Activated T-helper 1 cell treated with anti-CD3 and anti-CD28 coated beads, Interleukin-2, amount 50 U/mL, for 16 hours (primary cell): Measurements from ENCODE around the gene RNPEPL1.
"Not testable (repeated sequence)": the region's sequence is repeated elsewhere in the genome, so short reads cannot be mapped to it uniquely, and the experiment has no call there.

Experiments used
- DNase-seq, 2 donors: peaks; one replicate each; pipeline ENCODE4 v3.0.0-alpha.2; 2020; ENCODE audit warnings: low read depth in 1 of 2, low spot score in 1 of 2

The RNPEPL1 gene, protein sequence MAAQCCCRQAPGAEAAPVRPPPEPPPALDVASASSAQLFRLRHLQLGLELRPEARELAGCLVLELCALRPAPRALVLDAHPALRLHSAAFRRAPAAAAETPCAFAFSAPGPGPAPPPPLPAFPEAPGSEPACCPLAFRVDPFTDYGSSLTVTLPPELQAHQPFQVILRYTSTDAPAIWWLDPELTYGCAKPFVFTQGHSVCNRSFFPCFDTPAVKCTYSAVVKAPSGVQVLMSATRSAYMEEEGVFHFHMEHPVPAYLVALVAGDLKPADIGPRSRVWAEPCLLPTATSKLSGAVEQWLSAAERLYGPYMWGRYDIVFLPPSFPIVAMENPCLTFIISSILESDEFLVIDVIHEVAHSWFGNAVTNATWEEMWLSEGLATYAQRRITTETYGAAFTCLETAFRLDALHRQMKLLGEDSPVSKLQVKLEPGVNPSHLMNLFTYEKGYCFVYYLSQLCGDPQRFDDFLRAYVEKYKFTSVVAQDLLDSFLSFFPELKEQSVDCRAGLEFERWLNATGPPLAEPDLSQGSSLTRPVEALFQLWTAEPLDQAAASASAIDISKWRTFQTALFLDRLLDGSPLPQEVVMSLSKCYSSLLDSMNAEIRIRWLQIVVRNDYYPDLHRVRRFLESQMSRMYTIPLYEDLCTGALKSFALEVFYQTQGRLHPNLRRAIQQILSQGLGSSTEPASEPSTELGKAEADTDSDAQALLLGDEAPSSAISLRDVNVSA

DNA sequence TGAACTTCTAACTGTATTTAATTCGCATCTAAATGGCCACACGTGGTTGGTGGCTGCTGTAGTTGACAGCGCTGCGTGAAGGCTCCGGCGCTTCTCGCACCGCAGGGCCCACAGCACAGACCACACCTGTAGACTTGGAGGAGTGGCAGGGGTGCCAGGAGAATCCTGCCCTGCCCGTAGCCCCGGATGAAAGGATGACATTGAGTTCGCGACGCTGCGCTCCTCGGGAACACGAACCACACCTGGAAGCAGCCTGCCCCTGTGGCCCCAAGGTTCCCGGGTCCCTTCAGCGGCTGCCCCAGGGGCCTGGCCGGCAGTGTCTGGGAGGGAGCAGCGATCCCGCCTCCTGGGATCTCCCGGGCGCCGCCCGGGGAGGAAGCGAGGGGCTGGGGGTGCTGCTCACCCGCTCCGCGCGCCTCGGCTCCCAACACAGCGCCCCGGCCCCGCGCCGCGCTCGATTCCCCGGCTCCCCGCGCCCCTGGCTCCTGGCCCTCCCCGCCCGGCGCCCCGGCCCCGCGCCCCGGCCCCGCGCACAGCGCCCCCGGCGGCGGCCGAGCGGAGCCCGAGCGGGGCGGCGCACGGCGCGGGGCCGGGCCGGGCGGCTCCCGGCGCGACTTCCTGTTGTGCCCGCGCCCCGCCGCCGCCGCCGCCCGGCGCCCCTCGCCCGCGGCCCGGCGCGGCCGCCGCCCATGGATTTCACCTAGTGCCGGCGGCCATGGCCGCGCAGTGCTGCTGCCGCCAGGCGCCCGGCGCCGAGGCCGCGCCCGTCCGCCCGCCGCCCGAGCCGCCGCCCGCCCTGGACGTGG is at the start of gene RNPEPL1:
Gene RNPEPL1 (plus strand): TSS at position 613 of the 806 bp plus-strand sequence. CDS start 103 bp downstream, at position 716.
- DNase-seq: peak in 1 of 2 donors; percentile 46

DNA sequence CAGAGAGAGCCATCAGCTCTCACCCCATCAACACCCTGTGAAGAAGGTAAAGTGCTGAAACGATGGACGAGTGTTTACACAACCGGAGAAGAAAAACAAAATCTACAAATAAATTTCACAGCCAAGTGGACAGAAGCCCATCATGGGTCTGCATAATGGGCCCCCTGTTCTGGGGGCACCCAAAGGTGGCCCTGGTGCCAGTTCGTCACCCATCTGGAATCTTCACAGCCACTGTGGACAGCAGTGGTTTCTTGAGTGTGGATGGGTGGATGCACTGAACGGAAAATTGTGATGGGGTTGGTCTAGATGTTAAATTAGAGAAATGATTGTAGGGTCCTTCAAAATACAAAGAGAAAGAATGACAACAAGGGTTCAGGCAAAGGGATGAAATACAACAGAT is 49.3 kb upstream of the RNPEPL1 start:
- DNase-seq: no peak

DNA sequence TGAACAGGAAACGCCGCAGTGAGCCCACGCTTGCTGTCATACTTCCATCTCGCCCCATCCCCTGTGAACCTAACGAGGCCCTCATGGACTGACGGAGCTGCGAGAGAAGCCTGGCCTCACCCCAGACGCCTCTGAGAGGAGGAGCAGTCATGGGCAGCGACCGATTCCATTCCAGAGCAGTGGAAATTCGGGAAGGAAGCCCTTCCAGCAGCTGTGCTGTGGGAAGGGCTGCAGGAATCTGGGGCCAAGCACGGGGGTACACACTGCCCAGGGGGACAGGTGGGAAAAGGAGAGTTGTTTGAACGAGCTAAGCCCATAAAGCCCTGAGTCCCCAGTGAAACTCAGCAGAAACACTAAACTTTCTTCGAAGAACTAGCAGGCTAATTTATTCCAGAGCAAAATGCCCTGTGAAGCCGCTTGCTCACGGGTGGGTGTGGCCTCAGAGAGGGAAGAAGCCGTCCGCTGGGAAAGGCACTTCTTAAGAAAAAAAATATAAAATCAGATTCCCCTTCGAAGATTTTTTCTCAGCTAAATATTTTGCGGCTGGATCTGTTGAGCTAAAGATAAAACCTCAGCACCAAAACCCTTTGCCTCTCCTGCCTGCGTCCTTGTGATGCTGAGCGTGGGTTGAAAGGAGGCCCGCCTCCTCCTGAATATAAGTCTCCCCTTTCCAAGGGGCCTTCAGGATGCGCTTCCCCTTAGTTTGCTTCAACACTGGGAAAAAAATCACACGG is 48.7 kb upstream of the RNPEPL1 start:
- DNase-seq: no peak

DNA sequence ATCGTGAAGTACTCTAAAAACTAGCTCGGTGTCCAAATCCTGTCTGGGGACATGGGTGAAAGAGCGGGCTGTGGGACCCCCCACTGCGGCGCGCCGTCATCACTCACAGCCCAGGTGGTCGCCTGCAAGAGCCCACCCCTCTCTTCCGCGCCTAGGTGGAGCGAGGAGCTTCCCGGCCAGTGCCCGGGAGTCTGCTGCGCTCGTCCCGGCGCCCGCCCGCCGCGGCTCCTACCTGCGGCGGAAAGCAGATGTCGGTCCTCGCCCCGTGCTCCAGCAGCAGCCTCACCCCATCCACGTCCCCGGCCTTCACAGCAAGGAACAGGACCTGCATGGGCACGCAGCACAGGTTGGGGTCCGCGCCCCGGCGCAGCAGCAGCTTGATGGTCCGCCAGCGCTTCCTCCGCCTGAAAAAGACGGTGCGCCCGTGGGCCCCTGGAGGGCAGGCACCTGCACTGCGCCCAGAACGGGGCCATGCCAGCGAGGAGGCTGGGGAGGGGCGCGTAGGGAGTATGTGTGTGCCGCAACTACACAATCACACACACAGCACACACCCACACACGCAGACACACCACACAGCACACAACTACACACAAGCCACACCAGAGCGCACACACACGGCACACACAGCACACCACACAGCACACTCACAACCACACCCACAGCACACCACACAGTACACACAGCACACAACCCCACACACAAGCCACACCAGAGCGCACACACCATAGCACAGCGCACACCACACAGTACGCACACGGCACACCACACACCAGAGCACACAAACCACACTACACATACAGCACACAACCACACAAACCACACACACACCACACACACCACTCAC is 47.9 kb upstream of the RNPEPL1 start:
- DNase-seq: no peak

DNA sequence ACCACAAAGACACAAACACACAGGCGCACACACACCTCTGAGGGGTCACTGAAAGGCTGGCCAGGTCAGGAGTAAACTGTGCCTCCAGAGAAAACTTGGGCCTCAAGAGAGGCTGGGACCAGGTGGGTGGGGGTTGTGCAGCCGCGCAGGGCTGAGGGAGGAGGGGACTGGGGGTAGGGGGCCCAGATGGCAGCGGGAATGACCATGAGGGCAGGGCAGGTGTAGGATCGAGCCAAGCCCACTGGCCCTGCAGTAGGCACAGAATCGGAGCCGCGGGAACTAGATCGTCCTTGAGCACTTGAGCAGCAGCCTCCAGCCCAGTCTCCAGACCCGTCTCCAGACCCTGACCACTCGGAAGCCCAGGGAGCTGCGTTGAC is 47.3 kb upstream of the RNPEPL1 start:
- DNase-seq: no peak

DNA sequence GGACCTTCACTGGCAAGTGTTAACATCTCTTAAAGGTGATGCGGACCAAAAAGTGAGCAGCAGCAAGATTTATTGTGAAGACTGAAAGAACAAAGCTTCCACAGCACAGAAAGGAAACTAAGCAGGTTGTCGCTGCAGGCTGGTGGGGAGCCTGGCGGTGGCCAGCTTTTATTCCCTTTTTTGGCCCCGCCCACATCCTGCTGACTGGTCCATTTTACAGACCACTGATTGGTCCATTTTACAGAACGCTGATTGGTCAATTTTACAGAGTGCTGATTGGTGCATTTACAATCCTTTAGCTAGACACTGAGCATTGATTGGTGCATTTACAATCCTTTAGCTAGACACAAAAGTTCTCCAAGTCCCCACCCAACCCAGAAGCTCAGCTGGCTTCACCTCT is 46.4 kb upstream of the RNPEPL1 start:
- not testable (repeated sequence) for DNase-seq

DNA sequence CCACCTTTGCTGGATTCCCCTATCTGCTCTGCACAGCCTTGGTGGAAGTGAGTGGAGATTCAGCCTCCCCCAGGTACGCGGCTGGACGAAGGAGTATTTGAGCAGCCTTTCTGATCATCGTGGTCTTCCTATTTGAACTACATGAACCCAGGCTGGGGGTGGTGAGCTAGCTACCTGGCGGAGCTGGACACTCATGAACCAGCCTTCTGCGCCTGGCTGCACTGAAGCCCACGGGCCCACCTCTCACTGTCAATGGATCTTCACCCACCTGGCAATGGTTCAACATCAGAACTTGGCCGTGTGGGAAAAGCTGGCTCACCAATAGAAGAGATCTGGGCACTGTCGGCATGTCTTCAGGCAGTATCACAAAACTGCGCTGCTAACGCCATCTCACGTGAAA is 45.9 kb upstream of the RNPEPL1 start:
- DNase-seq: no peak

DNA sequence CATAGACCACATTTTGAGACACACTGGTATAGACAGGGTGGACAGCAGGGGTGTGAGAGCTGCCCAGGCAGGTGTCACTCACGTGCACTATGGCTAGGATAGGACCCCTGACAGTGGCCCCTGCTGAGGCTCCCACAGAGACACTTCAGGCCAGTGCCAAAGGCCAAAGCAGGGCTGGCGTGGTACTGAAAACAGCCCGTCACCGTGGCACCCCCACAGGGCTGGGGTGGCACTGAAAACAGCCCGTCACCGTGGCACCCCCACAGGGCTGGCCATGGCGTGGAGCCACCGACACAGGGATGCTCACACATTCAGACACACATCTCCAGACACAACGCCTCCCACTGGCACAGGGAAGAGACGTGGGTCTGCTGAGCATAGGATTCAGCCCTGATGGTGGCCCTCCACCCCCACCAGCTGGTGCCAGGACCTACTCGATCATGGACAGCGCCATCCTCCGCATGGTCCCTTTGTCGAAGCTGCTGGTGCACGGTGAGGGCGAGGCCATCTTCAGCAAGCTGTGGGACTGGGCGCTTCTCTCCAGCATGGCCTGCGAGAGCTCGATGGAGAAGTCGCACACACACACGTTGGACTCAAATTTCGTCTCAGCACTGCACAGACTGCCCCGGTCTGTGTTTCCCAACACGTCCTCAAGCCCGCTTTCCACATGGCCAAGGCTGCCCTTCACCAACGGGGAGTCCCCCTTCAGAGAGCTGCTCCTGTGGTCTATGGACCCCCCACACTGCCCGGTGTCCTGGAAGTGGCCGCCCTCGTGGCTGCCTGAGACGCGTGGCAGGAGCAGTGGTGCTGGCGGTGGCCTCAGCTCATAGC is 44.6 kb upstream of the RNPEPL1 start:
- DNase-seq: no peak

DNA sequence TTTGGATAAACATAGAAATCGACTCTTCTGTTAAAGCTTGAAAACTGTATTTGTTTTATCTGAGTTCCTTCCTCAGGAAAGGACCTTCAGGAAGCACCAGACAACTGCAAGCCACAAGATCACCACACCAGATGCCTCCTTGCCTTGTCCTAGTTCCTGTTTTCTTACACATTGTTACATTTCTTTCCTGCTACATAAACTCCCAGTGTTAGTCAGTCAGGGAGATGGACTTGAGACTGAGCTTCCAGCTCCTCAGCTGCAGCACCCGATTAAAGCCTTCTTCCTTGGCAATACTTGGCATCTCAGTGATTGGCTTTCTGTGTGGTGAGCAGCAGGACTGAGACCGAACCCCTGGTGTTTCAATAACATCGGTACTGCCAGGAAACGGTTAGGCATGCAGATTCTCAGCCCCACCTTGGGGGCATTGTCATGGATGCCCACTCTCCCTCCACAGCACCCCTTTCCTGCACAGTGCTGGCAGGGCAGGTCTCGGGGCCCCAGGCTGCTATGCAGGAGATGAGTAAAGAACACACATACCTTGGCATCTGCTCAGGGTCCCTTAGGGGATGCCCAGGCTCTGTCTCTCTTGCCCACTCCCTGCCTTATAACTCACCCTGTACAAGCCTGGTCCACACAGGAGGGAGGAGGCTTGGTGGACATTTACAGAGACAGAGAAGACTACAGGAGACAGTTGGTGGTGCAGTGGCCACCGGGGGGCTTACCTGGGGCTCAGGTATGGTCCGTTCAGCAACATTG is 43.1 kb upstream of the RNPEPL1 start:
- DNase-seq: no peak

DNA sequence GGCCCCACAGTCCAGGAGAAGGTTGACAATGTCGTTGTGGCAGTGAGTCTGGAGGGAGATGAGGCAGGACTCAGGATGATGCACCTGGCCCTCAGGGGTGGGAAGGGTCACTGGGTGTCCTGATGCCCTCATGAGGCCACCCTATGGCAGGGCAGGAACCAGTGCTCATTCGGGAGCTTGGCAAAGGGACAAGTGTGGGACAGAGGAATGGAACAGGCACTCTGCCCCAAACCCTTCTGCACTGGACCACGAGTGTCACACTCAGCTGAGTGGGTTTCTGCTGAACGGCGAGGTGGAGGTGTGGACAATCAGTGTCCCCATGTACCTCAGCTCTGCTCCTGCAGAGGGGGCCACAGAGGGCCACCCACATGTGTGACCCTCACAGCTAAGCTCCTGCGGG is 42.5 kb upstream of the RNPEPL1 start:
- no peak for DNase-seq

DNA sequence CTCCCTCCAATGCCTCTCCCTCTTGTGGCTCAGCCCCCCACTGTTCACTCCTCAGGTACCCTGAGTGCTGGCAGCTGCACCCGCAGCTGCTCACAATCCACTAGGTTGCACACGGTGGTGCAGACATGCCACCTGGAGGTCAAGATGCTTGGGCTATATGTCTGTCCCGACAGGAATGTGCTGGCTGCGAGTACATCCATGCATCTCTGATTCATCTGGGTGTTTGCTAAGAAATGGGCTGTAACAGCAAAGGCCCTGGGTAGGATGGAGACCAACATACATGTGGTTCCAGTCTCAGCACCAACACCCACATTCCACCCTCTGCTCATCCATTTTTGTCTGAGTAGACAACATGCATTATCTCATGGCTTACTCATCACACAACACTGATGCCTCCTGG is 41.8 kb upstream of the RNPEPL1 start:
- no peak for DNase-seq

DNA sequence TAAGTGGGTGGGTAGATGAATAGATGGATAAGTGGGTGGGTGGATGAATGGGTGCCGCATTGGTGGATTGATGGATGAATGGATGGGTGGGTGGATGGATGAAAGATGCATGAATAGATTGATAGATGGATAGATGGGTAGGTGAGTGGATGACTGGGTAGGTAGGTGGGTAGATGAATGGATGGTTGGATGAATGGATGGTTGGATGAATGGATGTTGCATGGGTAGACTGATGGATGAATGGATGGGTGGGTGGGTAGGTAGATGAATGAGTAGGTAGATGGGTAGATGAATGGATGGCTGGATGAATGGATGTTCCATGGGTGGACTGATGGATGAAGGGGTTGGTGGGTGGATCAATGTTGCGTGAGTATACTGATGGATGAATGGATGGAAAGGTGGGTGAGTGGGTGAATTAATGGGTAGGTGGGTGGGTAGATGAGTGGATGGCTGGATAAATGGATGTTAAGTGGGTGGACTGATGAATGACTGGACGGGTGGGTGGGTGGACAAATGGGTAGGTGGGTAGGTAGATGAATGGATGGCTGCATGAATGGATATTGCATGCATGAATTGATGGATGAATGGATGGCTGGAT is 41.0 kb upstream of the RNPEPL1 start:
- DNase-seq: no peak

DNA sequence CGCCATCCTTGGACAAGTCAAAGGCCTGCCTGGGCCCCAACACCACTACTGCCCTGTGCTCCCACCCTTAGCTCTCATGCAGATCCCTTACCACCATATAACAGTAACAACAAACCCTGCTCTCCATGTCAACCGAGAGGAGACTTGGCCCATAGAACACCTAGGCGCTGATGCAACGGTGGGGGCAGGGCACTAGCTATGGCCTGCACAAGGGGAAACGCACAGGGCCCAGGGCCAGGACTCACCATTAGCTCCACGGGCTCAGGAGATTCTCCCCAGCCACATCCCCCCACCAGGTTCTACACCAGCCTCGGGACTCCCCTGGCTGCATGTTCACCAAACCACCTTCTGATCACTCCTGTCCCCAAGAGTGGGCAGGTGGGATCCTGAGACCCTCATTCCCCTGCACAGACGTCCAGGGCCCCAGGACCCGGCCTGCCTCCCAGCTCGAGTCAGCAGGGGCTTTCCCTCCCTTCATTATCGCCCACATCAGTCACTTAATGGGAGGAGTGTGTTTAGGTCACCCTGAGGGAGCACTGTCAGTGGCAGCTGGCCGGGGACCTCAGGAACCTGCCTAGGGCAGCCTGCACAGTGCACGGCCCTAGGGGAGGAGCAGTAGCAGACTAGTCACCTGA is 39.8 kb upstream of the RNPEPL1 start:
- DNase-seq: no peak

DNA sequence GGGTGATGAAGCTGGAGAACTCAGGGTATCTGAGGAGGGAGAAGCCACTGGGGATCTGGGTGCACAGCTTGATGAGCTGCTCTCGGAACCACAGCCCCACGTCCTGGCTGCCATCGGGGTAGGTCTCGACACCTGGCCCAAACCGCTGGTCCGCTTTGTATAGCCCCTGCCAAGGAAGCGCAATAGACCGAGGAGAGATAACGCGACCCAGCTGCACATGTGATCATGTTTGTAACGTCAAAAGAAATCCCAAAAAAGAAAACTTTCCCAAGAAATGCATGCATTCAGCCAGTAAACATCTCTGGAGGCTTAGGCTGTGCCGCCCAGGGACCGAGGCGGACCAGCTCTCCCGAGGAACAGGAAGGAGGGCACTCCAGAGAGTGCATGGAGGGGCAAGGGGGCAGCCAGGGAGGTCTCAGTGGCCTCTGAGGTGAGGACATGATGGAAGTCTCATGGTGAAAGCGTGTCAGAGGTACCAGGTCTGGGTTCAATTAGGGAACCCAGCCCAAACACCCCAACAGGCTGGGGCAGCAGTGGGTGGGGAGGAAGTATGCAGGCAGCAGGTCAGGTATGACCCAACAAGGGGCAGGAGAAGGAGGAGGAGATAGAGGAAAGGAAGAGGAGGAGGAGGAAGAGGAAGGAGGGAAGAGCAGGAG is 38.8 kb upstream of the RNPEPL1 start:
- no peak for DNase-seq

DNA sequence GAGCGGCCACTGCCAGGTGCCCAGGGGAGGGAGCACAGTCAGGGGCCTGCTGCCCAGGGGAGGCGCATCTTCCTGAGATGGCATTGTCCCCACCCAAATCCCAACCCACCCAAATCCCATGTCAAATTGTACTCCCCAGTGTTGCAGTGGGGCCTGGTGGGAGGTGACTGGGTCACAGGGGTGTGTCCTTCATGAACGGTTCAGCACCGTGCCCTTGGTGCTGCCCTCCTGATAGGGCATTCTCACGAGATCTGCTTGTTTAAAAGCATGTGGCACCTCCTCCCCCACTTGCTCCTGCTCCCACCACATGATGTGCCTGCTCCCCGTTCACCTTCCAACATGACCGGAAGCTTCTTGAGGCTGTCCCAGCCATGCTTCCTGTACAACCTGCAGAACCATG is 38.1 kb upstream of the RNPEPL1 start:
- no peak for DNase-seq

DNA sequence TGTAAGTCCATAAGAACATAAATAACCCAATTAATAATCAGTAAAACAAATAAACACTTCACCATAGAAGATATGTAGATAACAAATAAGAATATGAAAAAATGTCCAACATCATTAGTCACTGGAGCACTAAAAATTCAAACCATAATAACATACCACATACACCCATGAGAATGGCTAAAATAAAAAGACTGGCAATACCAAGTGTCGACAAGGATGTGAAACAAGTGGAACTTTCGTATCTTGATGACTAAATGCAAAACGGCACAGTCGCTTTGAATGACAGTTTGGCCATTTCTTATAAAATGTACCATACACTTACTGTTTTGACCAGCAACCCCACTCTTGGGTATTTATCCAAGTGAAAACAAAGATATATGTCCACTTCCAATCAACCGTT is 37.2 kb upstream of the RNPEPL1 start:
- no peak for DNase-seq
